Activated T-cell treated with anti-CD3 and anti-CD28 coated beads, Interleukin-2, amount 50 U/mL, for 24 hours (primary cell): Measurements from ENCODE around the gene PARVG.

Source experiments
- DNase-seq: peaks from one replicate; pipeline ENCODE4 v3.0.0-alpha.2; 2020
- H3K27ac Mint-ChIP-seq: 2 replicates; pipeline ENCODE4 v1.8.0; 2020; ENCODE audit warnings: mild to moderate bottlenecking, mixed read lengths
- H3K27me3 Mint-ChIP-seq: 2 replicates; pipeline ENCODE4 v1.8.0; 2020; ENCODE audit warnings: mixed read lengths
- H3K36me3 Mint-ChIP-seq: 2 replicates; pipeline ENCODE4 v1.8.0; 2020; ENCODE audit warnings: low read depth, mixed read lengths
- H3K4me1 Mint-ChIP-seq: 2 replicates; pipeline ENCODE4 v1.8.0; 2020; ENCODE audit warnings: low read depth, mixed read lengths
- H3K4me3 Mint-ChIP-seq: 2 replicates; pipeline ENCODE4 v1.8.0; 2020; ENCODE audit warnings: mild to moderate bottlenecking, moderate library complexity, mixed read lengths
- H3K9me3 Mint-ChIP-seq: 2 replicates; pipeline ENCODE4 v1.8.0; 2020; ENCODE audit warnings: mixed read lengths

Gene PARVG

GRCh38 chr22:44203203-44203602 is 22.5 kb downstream of the PARVG start:
- H3K4me3 Mint-ChIP-seq = no peak overlapping the region
- peaks cover 67% of the 10 kb centered on the region for H3K36me3 Mint-ChIP-seq
- peaks cover 6% of the 10 kb centered on the region for H3K4me1 Mint-ChIP-seq
- H3K27me3 Mint-ChIP-seq = no peaks in the 10 kb centered on the region
- DNase-seq = no peak
- peaks cover 3% of the 10 kb centered on the region for H3K9me3 Mint-ChIP-seq
- H3K27ac Mint-ChIP-seq = no peak overlapping the region

GRCh38 chr22:44204739-44205515 is 24.2 kb downstream of the PARVG start:
- Mint-ChIP-seq H3K4me1 (peaks cover 2% of the 10 kb centered on the region), H3K36me3 (peaks cover 67% of the 10 kb centered on the region), H3K4me3 (no peak overlapping the region), H3K27ac (no peak overlapping the region), H3K27me3 (no peaks in the 10 kb centered on the region), H3K9me3 (peaks cover 15% of the 10 kb centered on the region)
- DNase-seq = no peak

GRCh38 chr22:44205516-44206329 is 25.0 kb downstream of the PARVG start:
- peaks cover 18% of the 10 kb centered on the region for H3K9me3 Mint-ChIP-seq
- no peak for DNase-seq
- no peaks in the 10 kb centered on the region for H3K27me3 Mint-ChIP-seq
- H3K36me3 Mint-ChIP-seq = peaks cover 62% of the 10 kb centered on the region
- no peak overlapping the region for H3K4me3 Mint-ChIP-seq
- H3K4me1 Mint-ChIP-seq = peaks cover 2% of the 10 kb centered on the region
- H3K27ac Mint-ChIP-seq = no peak overlapping the region

GRCh38 chr22:44206330-44206645 is 25.6 kb downstream of the PARVG start:
- Mint-ChIP-seq H3K9me3 (peaks cover 22% of the 10 kb centered on the region), H3K36me3 (peaks cover 58% of the 10 kb centered on the region), H3K27me3 (no peaks in the 10 kb centered on the region), H3K4me3 (no peak overlapping the region), H3K4me1 (peaks cover 2% of the 10 kb centered on the region), H3K27ac (no peak overlapping the region)
- DNase-seq = no peak

- Mint-ChIP-seq H3K4me3 (no peak overlapping the region), H3K27ac (no peak overlapping the region), H3K4me1 (peaks cover 2% of the 10 kb centered on the region), H3K9me3 (peaks cover 22% of the 10 kb centered on the region), H3K27me3 (no peaks in the 10 kb centered on the region), H3K36me3 (peaks cover 54% of the 10 kb centered on the region)
- DNase-seq = no peak
These were observed 26.0 kb downstream of the PARVG start for GRCh38 chr22:44206696-44207095.

GRCh38 chr22:44207173-44207980 is 26.7 kb downstream of the PARVG start:
- DNase-seq = no peak
- peaks cover 22% of the 10 kb centered on the region for H3K9me3 Mint-ChIP-seq
- H3K36me3 Mint-ChIP-seq = peaks cover 48% of the 10 kb centered on the region
- H3K27me3 Mint-ChIP-seq = no peaks in the 10 kb centered on the region
- H3K4me3 Mint-ChIP-seq = no peak overlapping the region
- peaks cover 2% of the 10 kb centered on the region for H3K4me1 Mint-ChIP-seq
- H3K27ac Mint-ChIP-seq = no peak overlapping the region

- Mint-ChIP-seq H3K27me3 (no peaks in the 10 kb centered on the region), H3K36me3 (peaks cover 42% of the 10 kb centered on the region), H3K27ac (no peak overlapping the region), H3K4me3 (no peak overlapping the region), H3K9me3 (peaks cover 22% of the 10 kb centered on the region), H3K4me1 (peaks cover 2% of the 10 kb centered on the region)
- DNase-seq = no peak
These were observed 27.2 kb downstream of the PARVG start for GRCh38 chr22:44207981-44208317.

GRCh38 chr22:44209343-44209742 is 28.6 kb downstream of the PARVG start:
- H3K4me1 Mint-ChIP-seq = peaks cover 2% of the 10 kb centered on the region
- H3K9me3 Mint-ChIP-seq = peaks cover 22% of the 10 kb centered on the region
- no peak overlapping the region for H3K4me3 Mint-ChIP-seq
- no peak overlapping the region for H3K27ac Mint-ChIP-seq
- DNase-seq = no peak
- peaks cover 34% of the 10 kb centered on the region for H3K36me3 Mint-ChIP-seq
- H3K27me3 Mint-ChIP-seq = no peaks in the 10 kb centered on the region

GRCh38 chr22:44210722-44211121 is 30.0 kb downstream of the PARVG start:
- Mint-ChIP-seq H3K36me3 (peaks cover 24% of the 10 kb centered on the region), H3K4me3 (no peak overlapping the region), H3K9me3 (peaks cover 22% of the 10 kb centered on the region), H3K4me1 (peaks cover 2% of the 10 kb centered on the region), H3K27ac (no peak overlapping the region), H3K27me3 (no peaks in the 10 kb centered on the region)
- DNase-seq = no peak

GRCh38 chr22:44211256-44211945 is 30.7 kb downstream of the PARVG start:
- H3K4me1 Mint-ChIP-seq = peaks cover 2% of the 10 kb centered on the region
- DNase-seq = no peak
- no peak overlapping the region for H3K27ac Mint-ChIP-seq
- H3K4me3 Mint-ChIP-seq = no peak overlapping the region
- no peaks in the 10 kb centered on the region for H3K27me3 Mint-ChIP-seq
- peaks cover 21% of the 10 kb centered on the region for H3K36me3 Mint-ChIP-seq
- peaks cover 22% of the 10 kb centered on the region for H3K9me3 Mint-ChIP-seq

GRCh38 chr22:44211946-44212930 is 31.5 kb downstream of the PARVG start:
- Mint-ChIP-seq H3K4me3 (no peak overlapping the region), H3K27me3 (no peaks in the 10 kb centered on the region), H3K36me3 (peaks cover 21% of the 10 kb centered on the region), H3K9me3 (peaks cover 22% of the 10 kb centered on the region), H3K4me1 (peaks cover 2% of the 10 kb centered on the region), H3K27ac (no peak overlapping the region)
- DNase-seq = no peak

- Mint-ChIP-seq H3K9me3 (peaks cover 22% of the 10 kb centered on the region), H3K4me1 (peaks cover 2% of the 10 kb centered on the region), H3K4me3 (no peak overlapping the region), H3K36me3 (peaks cover 21% of the 10 kb centered on the region), H3K27me3 (no peaks in the 10 kb centered on the region), H3K27ac (no peak overlapping the region)
- DNase-seq = no peak
These were observed 32.2 kb downstream of the PARVG start for GRCh38 chr22:44212936-44213335.

GRCh38 chr22:44213489-44214043 is 32.8 kb downstream of the PARVG start:
- Mint-ChIP-seq H3K27ac (no peak overlapping the region), H3K4me3 (no peak overlapping the region), H3K9me3 (peaks cover 18% of the 10 kb centered on the region), H3K4me1 (peaks cover 2% of the 10 kb centered on the region), H3K36me3 (peaks cover 17% of the 10 kb centered on the region), H3K27me3 (no peaks in the 10 kb centered on the region)
- DNase-seq = no peak
